CD1c-positive myeloid dendritic cell (primary cell): ENCODE measurements around the gene PPP1CB.

ENCODE experiments used
- DNase-seq: peaks from one replicate; pipeline ENCODE4 v3.0.0-alpha.2; 2016; ENCODE audit errors: extremely low spot score

Gene PPP1CB

GRCh38 chr2:28745225-28745624 lies 6.4 kb upstream of the PPP1CB start:
- no peak for DNase-seq

GRCh38 chr2:28745876-28746275 lies 5.8 kb upstream of the PPP1CB start:
- DNase-seq, result peak; percentile 34

- no peak for DNase-seq
These were observed 5.1 kb upstream of the PPP1CB start for GRCh38 chr2:28746429-28747111.

- DNase-seq, result no peak
These were observed 3.9 kb upstream of the PPP1CB start for GRCh38 chr2:28747714-28748113.

GRCh38 chr2:28748176-28748575 lies 3.5 kb upstream of the PPP1CB start:
- DNase-seq, result no peak

- DNase-seq, result no peak
These were observed 2.7 kb upstream of the PPP1CB start for GRCh38 chr2:28748941-28749340.

GRCh38 chr2:28749526-28749925 lies 2.1 kb upstream of the PPP1CB start:
- DNase-seq, result no peak

- DNase-seq, result peak; percentile 46
These were observed 1.0 kb upstream of the PPP1CB start for GRCh38 chr2:28750316-28751251.

GRCh38 chr2:28751956-28752630 lies 463 bp downstream of the PPP1CB start:
- peak; percentile 19 for DNase-seq

GRCh38 chr2:28752631-28753376 lies 1.2 kb downstream of the PPP1CB start:
- peak; percentile 20 for DNase-seq

GRCh38 chr2:28754321-28754720 lies 2.7 kb downstream of the PPP1CB start:
- DNase-seq, result no peak

GRCh38 chr2:28755421-28755820 lies 3.8 kb downstream of the PPP1CB start:
- peak; percentile 20 for DNase-seq

GRCh38 chr2:28758459-28758858 lies 6.8 kb downstream of the PPP1CB start:
- peak; percentile 38 for DNase-seq

GRCh38 chr2:28761420-28761819 lies 9.8 kb downstream of the PPP1CB start:
- DNase-seq, result no peak

GRCh38 chr2:28764909-28765711 lies 13.5 kb downstream of the PPP1CB start:
- no peak for DNase-seq

- no peak for DNase-seq
These were observed 14.4 kb downstream of the PPP1CB start for GRCh38 chr2:28766070-28766469.

- DNase-seq, result no peak
These were observed 15.7 kb downstream of the PPP1CB start for GRCh38 chr2:28767337-28767736.

GRCh38 chr2:28768422-28768821 lies 16.8 kb downstream of the PPP1CB start:
- no peak for DNase-seq

- no peak for DNase-seq
These were observed 17.3 kb downstream of the PPP1CB start for GRCh38 chr2:28768952-28769351.

- no peak for DNase-seq
These were observed 20.7 kb downstream of the PPP1CB start for GRCh38 chr2:28772351-28772750.

- no peak for DNase-seq
These were observed 24.8 kb downstream of the PPP1CB start for GRCh38 chr2:28776471-28776870.
